Body of pancreas (tissue), 4 donors: ENCODE results near the gene PRKAG2.

ENCODE experiments used
- POLR2A ChIP-seq, 3 donors: fragments of 450-650 bp; IDR thresholded peaks; one replicate each; pipeline ENCODE4 v1.6.1; 2016; ENCODE audit warnings: antibody characterized with exemption in 3 of 3, mild to moderate bottlenecking in 2 of 3
- TF ChIP-seq, protein P1 (sequence below), 7 experiments: fragments of 450-650 bp in 4 of 7; fragments of 200-600 bp in 3 of 7; sonication (generic) in 3 of 7; IDR thresholded peaks; one replicate each; pipeline ENCODE4 v1.5.1; 2016 to 2019; ENCODE audit warnings: antibody characterized with exemption in 7 of 7

DNA sequence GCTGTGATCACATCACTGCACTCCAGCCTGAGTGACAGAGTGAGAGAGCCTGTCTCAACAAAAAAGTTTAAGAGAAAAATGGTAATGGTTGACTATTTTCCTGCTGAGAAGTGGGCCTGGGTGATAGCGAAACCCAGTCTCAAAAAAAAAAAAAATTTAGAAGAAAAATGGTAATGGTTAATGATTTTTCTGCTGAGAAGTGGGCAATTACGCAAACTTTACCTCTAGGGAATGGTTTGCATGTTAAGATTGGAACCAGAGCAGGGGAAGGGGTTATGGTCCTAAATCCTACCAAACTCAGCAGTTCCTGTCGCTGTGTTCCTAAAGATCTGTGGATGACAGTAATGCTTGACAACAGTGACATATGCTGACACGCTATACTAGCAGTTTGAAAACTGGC is 226.8 kb downstream of the PRKAG2 start:
- TF ChIP-seq, protein P1, sequence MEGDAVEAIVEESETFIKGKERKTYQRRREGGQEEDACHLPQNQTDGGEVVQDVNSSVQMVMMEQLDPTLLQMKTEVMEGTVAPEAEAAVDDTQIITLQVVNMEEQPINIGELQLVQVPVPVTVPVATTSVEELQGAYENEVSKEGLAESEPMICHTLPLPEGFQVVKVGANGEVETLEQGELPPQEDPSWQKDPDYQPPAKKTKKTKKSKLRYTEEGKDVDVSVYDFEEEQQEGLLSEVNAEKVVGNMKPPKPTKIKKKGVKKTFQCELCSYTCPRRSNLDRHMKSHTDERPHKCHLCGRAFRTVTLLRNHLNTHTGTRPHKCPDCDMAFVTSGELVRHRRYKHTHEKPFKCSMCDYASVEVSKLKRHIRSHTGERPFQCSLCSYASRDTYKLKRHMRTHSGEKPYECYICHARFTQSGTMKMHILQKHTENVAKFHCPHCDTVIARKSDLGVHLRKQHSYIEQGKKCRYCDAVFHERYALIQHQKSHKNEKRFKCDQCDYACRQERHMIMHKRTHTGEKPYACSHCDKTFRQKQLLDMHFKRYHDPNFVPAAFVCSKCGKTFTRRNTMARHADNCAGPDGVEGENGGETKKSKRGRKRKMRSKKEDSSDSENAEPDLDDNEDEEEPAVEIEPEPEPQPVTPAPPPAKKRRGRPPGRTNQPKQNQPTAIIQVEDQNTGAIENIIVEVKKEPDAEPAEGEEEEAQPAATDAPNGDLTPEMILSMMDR (IDR thresholded peaks at IDR 0.05): no peak
- no peak for TF ChIP-seq POLR2A (IDR thresholded peaks at IDR 0.05)
